HepG2 (cell line): ENCODE data around the gene CPLANE2.

Source experiments
- FOXM1 ChIP-seq: sonication (generic); formaldehyde crosslinking; IDR thresholded peaks from 2 replicates; pipeline ENCODE4 v1.5.0; 2020; ENCODE audit warnings: missing genetic modification reagents
- JUNB ChIP-seq: sonication (generic); formaldehyde crosslinking; IDR thresholded peaks from 2 replicates; pipeline ENCODE4 v1.8.0; 2022; ENCODE audit warnings: missing genetic modification reagents, mild to moderate bottlenecking, borderline replicate concordance
- KAT2B ChIP-seq: fragments of 150-350 bp; IDR thresholded peaks from 2 replicates; pipeline ENCODE4 v1.6.1; 2014; ENCODE audit warnings: low read depth, low read length, borderline replicate concordance
- PHB2 ChIP-seq: fragments of 450-650 bp; IDR thresholded peaks from 2 replicates; pipeline ENCODE4 v1.6.1; 2018; ENCODE audit not compliant: partially characterized antibody
- POLR2A ChIP-seq, 2 experiments: IDR thresholded peaks; 2 replicates each; pipeline ENCODE4 v1.6.1; 2011; ENCODE audit warnings: low read depth in 2 of 2, low read length in 2 of 2, mild to moderate bottlenecking in 1 of 2, moderate library complexity in 1 of 2; ENCODE audit not compliant: insufficient read depth in 1 of 2
- TF ChIP-seq, protein P1 (sequence below): sonication (generic); formaldehyde crosslinking; IDR thresholded peaks from 2 replicates; pipeline ENCODE4 v1.5.0; 2020; ENCODE audit warnings: mild to moderate bottlenecking, missing genetic modification reagents, moderate library complexity
- TF ChIP-seq, protein P2 (sequence below): sonication (generic); formaldehyde crosslinking; IDR thresholded peaks from 2 replicates; pipeline ENCODE4 v1.8.0; 2022; ENCODE audit warnings: mild to moderate bottlenecking, missing genetic modification reagents, moderate library complexity

DNA sequence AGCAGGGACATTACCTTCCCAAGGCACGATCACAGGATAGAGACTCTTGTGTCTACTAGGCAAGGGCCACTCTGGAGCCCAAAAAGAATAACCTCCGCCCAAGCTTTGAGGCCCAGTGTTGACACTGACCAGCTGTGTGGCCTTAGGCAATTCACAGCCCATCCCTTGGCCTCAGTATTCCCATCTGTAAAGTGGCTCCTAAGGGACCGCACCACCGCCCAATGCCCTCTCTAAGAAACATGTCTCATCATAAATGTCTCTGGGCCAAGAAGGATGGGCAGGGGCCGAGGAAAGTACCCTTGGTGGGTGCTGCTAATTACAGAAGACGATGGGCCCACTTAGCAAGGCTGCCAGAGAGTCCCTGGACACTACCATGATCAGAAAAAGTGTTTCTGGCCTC is 25.2 kb downstream of the CPLANE2 start:
- no peak for TF ChIP-seq FOXM1 (CRISPR knock-in tag)
- no peak for TF ChIP-seq POLR2A (IDR thresholded peaks at IDR 0.05; ENCODE audit: insufficient read depth in 1 of 2, low read depth in 2 of 2, low read length in 2 of 2)
- no peak for TF ChIP-seq KAT2B
- no peak for TF ChIP-seq JUNB (CRISPR knock-in tag)
- TF ChIP-seq PHB2, result no peak
- TF ChIP-seq, protein P1, sequence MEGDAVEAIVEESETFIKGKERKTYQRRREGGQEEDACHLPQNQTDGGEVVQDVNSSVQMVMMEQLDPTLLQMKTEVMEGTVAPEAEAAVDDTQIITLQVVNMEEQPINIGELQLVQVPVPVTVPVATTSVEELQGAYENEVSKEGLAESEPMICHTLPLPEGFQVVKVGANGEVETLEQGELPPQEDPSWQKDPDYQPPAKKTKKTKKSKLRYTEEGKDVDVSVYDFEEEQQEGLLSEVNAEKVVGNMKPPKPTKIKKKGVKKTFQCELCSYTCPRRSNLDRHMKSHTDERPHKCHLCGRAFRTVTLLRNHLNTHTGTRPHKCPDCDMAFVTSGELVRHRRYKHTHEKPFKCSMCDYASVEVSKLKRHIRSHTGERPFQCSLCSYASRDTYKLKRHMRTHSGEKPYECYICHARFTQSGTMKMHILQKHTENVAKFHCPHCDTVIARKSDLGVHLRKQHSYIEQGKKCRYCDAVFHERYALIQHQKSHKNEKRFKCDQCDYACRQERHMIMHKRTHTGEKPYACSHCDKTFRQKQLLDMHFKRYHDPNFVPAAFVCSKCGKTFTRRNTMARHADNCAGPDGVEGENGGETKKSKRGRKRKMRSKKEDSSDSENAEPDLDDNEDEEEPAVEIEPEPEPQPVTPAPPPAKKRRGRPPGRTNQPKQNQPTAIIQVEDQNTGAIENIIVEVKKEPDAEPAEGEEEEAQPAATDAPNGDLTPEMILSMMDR (CRISPR knock-in tag), result no peak
- TF ChIP-seq, protein P2, sequence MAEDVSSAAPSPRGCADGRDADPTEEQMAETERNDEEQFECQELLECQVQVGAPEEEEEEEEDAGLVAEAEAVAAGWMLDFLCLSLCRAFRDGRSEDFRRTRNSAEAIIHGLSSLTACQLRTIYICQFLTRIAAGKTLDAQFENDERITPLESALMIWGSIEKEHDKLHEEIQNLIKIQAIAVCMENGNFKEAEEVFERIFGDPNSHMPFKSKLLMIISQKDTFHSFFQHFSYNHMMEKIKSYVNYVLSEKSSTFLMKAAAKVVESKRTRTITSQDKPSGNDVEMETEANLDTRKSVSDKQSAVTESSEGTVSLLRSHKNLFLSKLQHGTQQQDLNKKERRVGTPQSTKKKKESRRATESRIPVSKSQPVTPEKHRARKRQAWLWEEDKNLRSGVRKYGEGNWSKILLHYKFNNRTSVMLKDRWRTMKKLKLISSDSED, result no peak
